Calu3 (cell line): ENCODE data around the gene DUS2. TPM values are rescaled to one million over a fixed set of nuclear protein-coding genes. Genes with fewer than 3 reads are reported as not detected.
"Not testable (repeated sequence)": the region's sequence is repeated elsewhere in the genome, so short reads cannot be mapped to it uniquely, and the experiment has no call there.

Source experiments
- BruUV-seq: library from RNA; stranded (reverse); fragments of 400-500 nt; replicated peaks from 2 replicates; lab custom pipeline; 2021; lab: Mats Ljungman, UMichigan
- CTCF ChIA-PET: fragments of 300-600 bp; sonication (Branson Sonifier 250); formaldehyde crosslinking; loops from one replicate; lab custom pipeline; 2022; ENCODE audit warnings: antibody characterized with exemption; lab: Charles Lee
- DNase-seq: peaks from one replicate; pipeline ENCODE4 v3.0.0; 2022
- H3K27ac Mint-ChIP-seq: one replicate; pipeline ENCODE4 v1.8.0; 2022; ENCODE audit warnings: mixed read lengths; ENCODE audit not compliant: unreplicated experiment
- H3K27me3 Mint-ChIP-seq: one replicate; pipeline ENCODE4 v1.8.0; 2022; ENCODE audit warnings: mixed read lengths; ENCODE audit not compliant: unreplicated experiment
- H3K36me3 Mint-ChIP-seq: one replicate; pipeline ENCODE4 v1.8.0; 2022; ENCODE audit warnings: mild to moderate bottlenecking, moderate library complexity, mixed read lengths; ENCODE audit not compliant: insufficient read depth, unreplicated experiment
- H3K4me1 Mint-ChIP-seq: one replicate; pipeline ENCODE4 v1.8.0; 2022; ENCODE audit warnings: mild to moderate bottlenecking, low read depth, mixed read lengths; ENCODE audit not compliant: unreplicated experiment
- H3K4me3 Mint-ChIP-seq: one replicate; pipeline ENCODE4 v1.8.0; 2022; ENCODE audit warnings: mild to moderate bottlenecking, low read depth, moderate library complexity, mixed read lengths; ENCODE audit not compliant: unreplicated experiment
- H3K9me3 Mint-ChIP-seq: one replicate; pipeline ENCODE4 v1.8.0; 2022; ENCODE audit warnings: low read depth, mixed read lengths; ENCODE audit not compliant: unreplicated experiment
- CTCF ChIP-seq: fragments of 200-600 bp; IDR thresholded peaks from one replicate; pipeline ENCODE4 v1.8.0; 2022; ENCODE audit warnings: antibody characterized with exemption; ENCODE audit not compliant: unreplicated experiment
- intact Hi-C: fragments of 100-400 bp; cut with micrococcal nuclease; formaldehyde crosslinking; loops from one replicate; pipeline ENCODE4 v1.10.0; 2022; ENCODE audit not compliant: unreplicated experiment
- total RNA-seq: library from RNA; stranded (reverse); gene quantifications from 2 replicates; pipeline ENCODE4 v1.2.3, GENCODE V29; 2022

Gene DUS2
- total RNA-seq, 1 experiment from 2014 or later = 33.5 TPM

DNA sequence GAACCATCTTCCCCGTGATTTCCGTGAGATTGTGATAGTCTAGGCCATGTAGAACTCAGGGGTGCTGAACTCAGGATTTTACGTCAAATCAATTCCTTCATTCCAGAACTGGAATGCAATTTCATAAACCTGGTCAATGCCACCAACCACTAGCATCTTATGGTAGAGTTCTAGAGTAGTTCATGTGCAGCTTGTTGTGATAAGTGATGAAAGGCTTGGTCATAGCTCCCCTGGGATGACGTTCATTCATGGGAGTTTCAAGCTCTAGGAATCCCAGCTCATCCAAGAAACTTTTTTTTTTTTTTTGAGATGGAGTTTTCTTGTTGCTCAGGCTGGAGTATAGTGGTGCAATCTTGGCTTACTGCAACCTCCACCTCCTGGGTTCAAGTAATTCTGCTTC, 20.1 kb upstream of the DUS2 start:
- no peak for DNase-seq
- H3K4me1 Mint-ChIP-seq = no peaks in the 10 kb centered on the region
- peaks cover 12% of the 10 kb centered on the region for H3K27me3 Mint-ChIP-seq
- no peak for TF ChIP-seq CTCF
- no peak overlapping the region for H3K4me3 Mint-ChIP-seq
- H3K27ac Mint-ChIP-seq = no peak overlapping the region
- H3K9me3 Mint-ChIP-seq = no peaks in the 10 kb centered on the region
- H3K36me3 Mint-ChIP-seq = no peaks in the 10 kb centered on the region
- CTCF ChIA-PET = interaction anchor here (0.8 kb wide), 1 partner anchor 19 kb away, joined by 3 read pairs; no protein-coding TSS in a partner anchor
- intact Hi-C loops = no loop called here
- no TSS peak for BruUV-seq

GRCh38 chr16:68005211-68005610, 17.9 kb upstream of the DUS2 start:
- DNase-seq = no peak
- no TSS peak for BruUV-seq
- CTCF ChIA-PET = interaction anchor here (1.0 to 1.1 kb wide), 2 partner anchors 9 to 11 kb away, joined by 4 to 5 read pairs; no protein-coding TSS in a partner anchor
- Mint-ChIP-seq H3K27ac (no peak overlapping the region), H3K4me3 (no peak overlapping the region), H3K4me1 (no peaks in the 10 kb centered on the region), H3K36me3 (no peaks in the 10 kb centered on the region), H3K9me3 (no peaks in the 10 kb centered on the region), H3K27me3 (peaks cover 11% of the 10 kb centered on the region)
- no peak for TF ChIP-seq CTCF
- intact Hi-C loops = no loop called here

DNA sequence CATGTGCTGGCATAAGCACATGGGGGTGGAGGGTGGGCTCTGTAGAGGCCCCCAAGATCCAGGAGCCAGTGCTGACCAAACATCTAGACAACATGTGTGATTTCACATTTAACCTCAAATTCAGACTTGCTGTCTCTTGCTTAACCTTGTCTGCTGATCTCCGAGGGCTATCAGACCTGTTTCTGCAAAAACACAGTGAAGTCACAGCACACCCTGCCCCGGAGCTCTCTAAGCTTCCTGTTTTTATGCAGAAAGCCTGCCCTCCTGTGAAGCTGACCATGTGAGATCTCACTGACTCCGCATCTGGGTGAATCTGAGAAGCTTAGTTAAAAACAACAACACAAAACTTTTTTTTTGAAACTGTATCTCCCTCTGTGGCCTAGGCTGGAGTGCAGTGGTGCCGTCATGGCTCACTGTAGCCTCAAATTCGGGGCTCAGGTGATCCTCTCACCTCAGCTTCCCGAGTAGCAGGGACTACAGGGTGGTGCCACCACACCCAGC, 17.2 kb upstream of the DUS2 start:
- H3K4me3 Mint-ChIP-seq = no peak overlapping the region
- no peak for DNase-seq
- H3K9me3 Mint-ChIP-seq = no peaks in the 10 kb centered on the region
- intact Hi-C loops = no loop called here
- no TSS peak for BruUV-seq
- no peaks in the 10 kb centered on the region for H3K36me3 Mint-ChIP-seq
- no peak overlapping the region for H3K27ac Mint-ChIP-seq
- no peak for TF ChIP-seq CTCF
- peaks cover 15% of the 10 kb centered on the region for H3K27me3 Mint-ChIP-seq
- no peaks in the 10 kb centered on the region for H3K4me1 Mint-ChIP-seq
- CTCF ChIA-PET = interaction anchor here (1.0 to 1.1 kb wide), 3 partner anchors 8 to 17 kb away, joined by 3 to 5 read pairs (median 4); no protein-coding TSS in a partner anchor

GRCh38 chr16:68009157-68009735, 13.8 kb upstream of the DUS2 start:
- BruUV-seq = no TSS peak
- H3K36me3 Mint-ChIP-seq = no peaks in the 10 kb centered on the region
- H3K27ac Mint-ChIP-seq = no peak overlapping the region
- H3K27me3 Mint-ChIP-seq = peaks cover 20% of the 10 kb centered on the region
- intact Hi-C loops = no loop called here
- no peak for TF ChIP-seq CTCF
- H3K9me3 Mint-ChIP-seq = no peaks in the 10 kb centered on the region
- H3K4me1 Mint-ChIP-seq = no peaks in the 10 kb centered on the region
- DNase-seq = no peak
- H3K4me3 Mint-ChIP-seq = no peak overlapping the region
- CTCF ChIA-PET = no interaction called here

DNA sequence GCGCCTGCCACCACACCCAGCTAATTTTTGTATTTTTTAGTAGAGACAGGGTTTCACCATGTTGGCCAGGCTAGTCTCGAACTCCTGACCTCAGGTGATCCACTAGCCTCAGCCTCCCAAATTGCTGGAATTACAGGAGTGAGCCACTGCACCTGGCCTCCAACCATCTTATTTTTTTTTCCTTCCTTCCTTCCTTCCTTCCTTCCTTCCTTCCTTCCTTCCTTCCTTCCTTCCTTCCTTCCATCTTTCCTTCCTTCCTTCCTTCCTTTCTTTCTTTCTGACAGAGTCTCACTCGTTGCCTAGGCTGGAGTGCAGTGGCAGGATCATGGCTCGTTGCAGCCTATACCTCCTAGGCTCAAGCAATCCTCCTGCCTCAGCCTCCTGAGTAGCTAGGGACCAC, 13.2 kb upstream of the DUS2 start:
- H3K9me3 Mint-ChIP-seq = not testable (repeated sequence)
- CTCF ChIA-PET = interaction anchor here (0.7 kb wide), 1 partner anchor 624 kb away, joined by 4 read pairs; no protein-coding TSS in a partner anchor

More for the DNA sequence above, 13.2 kb upstream of the DUS2 start:
- H3K27ac Mint-ChIP-seq, H3K4me1 Mint-ChIP-seq, H3K36me3 Mint-ChIP-seq, intact Hi-C loops, BruUV-seq, DNase-seq, H3K4me3 Mint-ChIP-seq: not testable (repeated sequence)
- peaks cover 20% of the 10 kb centered on the region for H3K27me3 Mint-ChIP-seq
